Esophagus muscularis mucosa (tissue), 4 donors: ENCODE results near the gene ARHGEF7. TPM values are rescaled to one million over a fixed set of nuclear protein-coding genes. Genes with fewer than 3 reads are reported as not detected.

Source experiments
- DNase-seq: peaks from one replicate; pipeline ENCODE4 v3.0.0-alpha.2; 2017; ENCODE audit errors: extremely low spot score
- H3K27ac ChIP-seq, 4 donors: fragments of 200-600 bp; sonication (generic); replicated peaks in 1 of 4; 1 replicate in 3 of 4; 2 replicates in 1 of 4; pipeline ENCODE4 v1.5.1; 2016 to 2019; ENCODE audit warnings: mild to moderate bottlenecking in 1 of 4
- H3K27me3 ChIP-seq, 4 donors: fragments of 200-600 bp; sonication (generic); one replicate each; pipeline versions ENCODE4 v1.5.1 to v1.6.0; 2016 to 2019
- H3K36me3 ChIP-seq, 4 donors: fragments of 200-600 bp; sonication (generic); one replicate each; pipeline ENCODE4 v1.5.1; 2016 to 2019
- H3K4me1 ChIP-seq, 4 donors: fragments of 200-600 bp; sonication (generic); one replicate each; pipeline ENCODE4 v1.5.1; 2016 to 2019
- H3K4me3 ChIP-seq, 4 donors: fragments of 200-600 bp; sonication (generic); 1 replicate in 2 of 4; 2 replicates in 2 of 4; pipeline ENCODE4 v1.5.1; 2016 to 2019; ENCODE audit warnings: mild to moderate bottlenecking in 4 of 4, moderate library complexity in 1 of 4
- H3K9me3 ChIP-seq, 4 donors: fragments of 200-600 bp; sonication (generic); 1 replicate in 3 of 4; 2 replicates in 1 of 4; pipeline ENCODE4 v1.5.1; 2016 to 2019
- CTCF ChIP-seq, 3 experiments: fragments of 200-600 bp in 2 of 3; fragments of 450-650 bp in 1 of 3; sonication (generic) in 2 of 3; IDR thresholded peaks; one replicate each; pipeline ENCODE4 v1.5.1; 2017 to 2019; ENCODE audit warnings: antibody characterized with exemption in 3 of 3, mild to moderate bottlenecking in 2 of 3, moderate library complexity in 1 of 3
- EP300 ChIP-seq: sonication (generic); formaldehyde crosslinking; IDR thresholded peaks from one replicate; pipeline ENCODE4 v1.6.1; 2017; ENCODE audit warnings: antibody characterized with exemption
- POLR2A ChIP-seq: fragments of 450-650 bp; IDR thresholded peaks from one replicate; pipeline ENCODE4 v1.6.1; 2017; ENCODE audit warnings: antibody characterized with exemption, moderate library complexity, mild to moderate bottlenecking, low read depth
- POLR2AphosphoS5 ChIP-seq, 2 donors: sonication (generic); formaldehyde crosslinking; IDR thresholded peaks; one replicate each; pipeline ENCODE4 v1.6.1; 2017; ENCODE audit warnings: antibody characterized with exemption in 2 of 2
- WGBS: methylation state at CpG from one replicate; pipeline ENCODE4 v1.1.5; 2018; 5-methylcytosine and 5-hydroxymethylcytosine counted together
- intact Hi-C: fragments of 100-400 bp; cut with DNase I; formaldehyde crosslinking; loops from one replicate; pipeline ENCODE4 v1.15.1; 2023
- total RNA-seq, 4 donors: library from RNA; depleted of rRNA; stranded (reverse); fragments of >200 nt; gene quantifications; one replicate each; pipeline versions ENCODE4 v1.1.0 to v1.2.1, GENCODE V29; 2016

The ARHGEF7 gene
- total RNA-seq, 4 donors from 2014 or later = 36.0 to 53.6 (median 45.1) TPM

- 50% methylated on average over 14 of the region's 17 CpGs for WGBS
These were observed 209.0 kb downstream of the ARHGEF7 start for GRCh38 chr13:111323950-111324651.

DNA sequence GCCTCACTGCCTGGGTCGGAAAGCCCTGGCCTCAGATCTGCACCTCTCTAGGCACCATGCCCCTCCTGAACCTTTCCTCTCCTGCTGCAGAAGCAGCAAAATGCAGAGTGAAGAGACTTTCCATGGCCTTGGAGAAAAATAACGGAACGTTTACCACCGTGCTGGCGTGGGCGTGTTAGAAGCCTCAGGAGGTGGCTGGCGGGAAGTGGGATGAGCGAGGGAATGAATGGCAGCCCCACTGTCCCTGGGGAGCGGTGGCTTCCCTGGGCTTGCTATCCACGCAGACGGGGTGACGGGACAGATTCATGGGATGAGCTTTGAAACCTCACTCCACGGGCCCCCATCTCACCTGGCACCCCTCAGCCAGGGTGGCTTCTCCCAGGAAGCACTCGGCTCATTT, 209.6 kb downstream of the ARHGEF7 start:
- H3K27me3 ChIP-seq = peaks cover 0 to 10% (median 0%) of the 10 kb centered on the region in 4 donors
- TF ChIP-seq POLR2A = no peak
- TF ChIP-seq CTCF (IDR thresholded peaks at IDR 0.05) = no peak
- no peak for TF ChIP-seq EP300
- TF ChIP-seq POLR2AphosphoS5 (IDR thresholded peaks at IDR 0.05) = no peak

More at GRCh38 chr13:111323950-111324651, 209.0 kb downstream of the ARHGEF7 start:
- Histone ChIP-seq H3K9me3 (no peaks in the 10 kb centered on the region), H3K36me3 (no peaks in the 10 kb centered on the region), H3K27me3 (peaks cover 0 to 10% (median 0%) of the 10 kb centered on the region in 4 donors), H3K4me3 (no peak overlapping the region), H3K27ac (no peak overlapping the region), H3K4me1 (no peaks in the 10 kb centered on the region)
- TF ChIP-seq POLR2AphosphoS5 (IDR thresholded peaks at IDR 0.05) (no peak), CTCF (IDR thresholded peaks at IDR 0.05) (no peak), EP300 (no peak), POLR2A (no peak)
- no peak for DNase-seq
- intact Hi-C loops = no loop called here

GRCh38 chr13:111325146-111325890, 210.2 kb downstream of the ARHGEF7 start:
- intact Hi-C loops = no loop called here
- 80% methylated on average over 25 of the region's 28 CpGs for WGBS
- DNase-seq = no peak

More for the DNA sequence above, 209.6 kb downstream of the ARHGEF7 start:
- DNase-seq = no peak
- H3K4me3 ChIP-seq = no peak overlapping the region
- no peaks in the 10 kb centered on the region for H3K9me3 ChIP-seq
- no peaks in the 10 kb centered on the region for H3K36me3 ChIP-seq
- 71% methylated on average over 14 of the region's 14 CpGs for WGBS
- H3K4me1 ChIP-seq = no peaks in the 10 kb centered on the region
- intact Hi-C loops = no loop called here
- no peak overlapping the region for H3K27ac ChIP-seq

GRCh38 chr13:111325941-111326620, 211.0 kb downstream of the ARHGEF7 start:
- Histone ChIP-seq H3K27ac (no peak overlapping the region), H3K9me3 (no peaks in the 10 kb centered on the region), H3K4me3 (no peak overlapping the region), H3K36me3 (no peaks in the 10 kb centered on the region), H3K4me1 (no peaks in the 10 kb centered on the region), H3K27me3 (peaks cover 0 to 4% (median 0%) of the 10 kb centered on the region in 4 donors)
- TF ChIP-seq POLR2AphosphoS5 (IDR thresholded peaks at IDR 0.05) (no peak), CTCF (IDR thresholded peaks at IDR 0.05) (no peak), POLR2A (no peak), EP300 (no peak)
- no peak for DNase-seq
- intact Hi-C loops = no loop called here
- 82% methylated on average over 32 of the region's 37 CpGs for WGBS

More at GRCh38 chr13:111325146-111325890, 210.2 kb downstream of the ARHGEF7 start:
- Histone ChIP-seq H3K27ac (no peak overlapping the region), H3K27me3 (peaks cover 0 to 7% (median 0%) of the 10 kb centered on the region in 4 donors), H3K4me1 (no peaks in the 10 kb centered on the region), H3K4me3 (no peak overlapping the region), H3K9me3 (no peaks in the 10 kb centered on the region), H3K36me3 (no peaks in the 10 kb centered on the region)
- TF ChIP-seq CTCF (IDR thresholded peaks at IDR 0.05) = no peak
- no peak for TF ChIP-seq POLR2AphosphoS5 (IDR thresholded peaks at IDR 0.05)
- TF ChIP-seq EP300 = no peak
- no peak for TF ChIP-seq POLR2A
